GM18526 (cell line): ENCODE measurements around the gene PALD1.

Source experiments
- POLR2A ChIP-seq: IDR thresholded peaks from 3 replicates; pipeline ENCODE4 v1.6.1; 2011; ENCODE audit not compliant: insufficient read length; ENCODE audit errors: extremely low read depth

The PALD1 gene

GRCh38 chr10:70571636-70572439 lies 93.3 kb downstream of the PALD1 start:
- no peak for TF ChIP-seq POLR2A

- TF ChIP-seq POLR2A, result no peak
Observed at GRCh38 chr10:70573599-70574506, 95.3 kb downstream of the PALD1 start.

DNA sequence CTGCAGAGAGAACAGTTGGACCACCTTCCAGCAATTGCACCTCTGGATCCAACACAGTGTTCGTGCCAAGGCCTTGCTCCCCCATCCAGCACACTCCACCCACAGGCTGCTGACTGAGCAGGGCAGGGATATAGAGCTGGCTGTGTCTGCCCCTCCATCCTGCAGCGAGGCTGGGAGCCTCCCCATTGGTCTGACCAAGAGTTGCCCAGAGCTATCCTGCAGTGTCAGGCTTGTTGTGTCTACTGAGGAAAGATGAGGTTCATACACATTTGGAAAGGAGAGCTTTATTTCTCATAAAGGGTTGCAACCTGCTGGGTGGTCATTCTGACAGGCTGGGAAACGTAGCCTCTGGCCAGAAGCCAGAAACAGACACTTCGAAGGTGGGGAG lies 96.9 kb downstream of the PALD1 start:
- TF ChIP-seq POLR2A, result no peak

DNA sequence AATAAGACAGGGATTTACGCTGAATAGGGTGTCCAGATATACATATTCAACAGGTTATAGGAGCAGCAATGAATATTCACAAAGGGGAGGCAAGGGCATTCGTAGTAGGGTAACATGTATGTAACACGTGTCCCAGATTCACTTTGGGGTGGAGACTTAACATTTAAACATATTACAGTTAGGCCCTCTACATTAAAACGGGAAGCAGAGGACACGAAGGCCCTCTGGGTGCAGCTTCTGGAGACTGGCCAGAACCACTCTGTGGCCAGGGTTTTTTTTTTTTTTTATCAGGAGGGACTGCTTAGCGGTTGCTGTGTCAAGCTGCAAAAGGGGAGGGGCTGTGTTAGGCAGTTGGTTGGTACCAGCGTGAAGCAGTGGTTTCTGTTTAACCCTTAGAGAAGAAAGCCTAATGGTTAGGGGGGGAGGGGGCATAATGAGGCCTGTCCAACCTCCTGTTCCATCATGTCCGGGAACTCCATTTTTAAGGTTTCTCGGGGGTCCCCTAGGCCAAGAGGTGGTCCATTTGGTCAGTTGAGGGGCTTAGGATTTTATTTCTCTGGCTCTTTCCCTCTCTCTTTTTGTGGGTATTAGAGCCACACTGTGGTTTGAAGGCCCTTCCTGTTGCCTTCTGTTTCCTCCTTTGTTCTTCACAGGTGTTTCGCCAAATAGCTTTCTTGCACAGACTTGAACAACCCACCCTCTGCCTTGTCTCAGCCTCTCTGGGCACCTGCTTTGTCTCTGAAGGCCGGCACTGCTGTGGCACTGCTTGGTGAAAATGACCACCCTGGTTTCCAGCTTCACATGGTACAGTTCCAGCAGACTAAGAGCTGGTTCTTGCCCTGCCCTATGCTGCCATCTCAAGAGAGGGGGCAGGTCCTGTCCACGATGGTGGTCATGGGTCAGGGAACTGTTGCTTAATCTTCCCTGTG lies 97.6 kb downstream of the PALD1 start:
- peak; percentile 27 for TF ChIP-seq POLR2A

DNA sequence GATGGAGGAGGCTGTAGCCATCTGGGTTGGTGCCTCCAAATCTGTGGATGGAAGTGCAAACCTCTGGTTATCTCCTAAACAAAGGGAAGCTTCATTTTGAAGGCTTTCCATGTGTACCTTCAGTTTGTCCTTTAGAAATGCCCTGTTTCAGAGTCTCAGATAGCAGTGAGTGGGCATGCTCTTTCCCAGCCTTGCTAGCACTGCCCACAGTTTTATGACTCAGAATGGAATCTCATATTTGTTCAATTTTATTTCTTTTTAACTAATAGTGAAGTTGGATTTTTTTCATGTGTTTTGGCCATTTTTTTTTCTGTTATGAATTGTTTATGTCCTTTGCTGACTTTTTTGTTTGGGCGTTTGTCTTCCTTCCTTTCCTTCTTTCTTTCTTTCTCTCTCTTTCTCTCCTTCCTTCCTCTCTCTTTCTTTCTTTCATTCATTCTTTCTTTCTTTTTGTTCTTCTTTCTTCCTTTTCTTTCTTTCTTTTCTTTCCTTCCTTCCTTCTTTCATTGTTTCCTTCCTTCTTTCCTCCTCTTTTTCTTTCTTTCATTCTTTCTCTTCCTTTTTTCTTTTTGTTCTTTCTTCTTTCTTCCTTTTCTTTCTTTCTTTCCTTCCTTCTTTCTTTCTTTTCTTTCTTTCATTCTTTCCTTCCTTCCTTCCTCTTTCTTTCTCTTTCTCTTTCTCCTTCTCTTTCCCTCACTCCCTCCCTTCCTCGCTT lies 98.4 kb downstream of the PALD1 start:
- no peak for TF ChIP-seq POLR2A

DNA sequence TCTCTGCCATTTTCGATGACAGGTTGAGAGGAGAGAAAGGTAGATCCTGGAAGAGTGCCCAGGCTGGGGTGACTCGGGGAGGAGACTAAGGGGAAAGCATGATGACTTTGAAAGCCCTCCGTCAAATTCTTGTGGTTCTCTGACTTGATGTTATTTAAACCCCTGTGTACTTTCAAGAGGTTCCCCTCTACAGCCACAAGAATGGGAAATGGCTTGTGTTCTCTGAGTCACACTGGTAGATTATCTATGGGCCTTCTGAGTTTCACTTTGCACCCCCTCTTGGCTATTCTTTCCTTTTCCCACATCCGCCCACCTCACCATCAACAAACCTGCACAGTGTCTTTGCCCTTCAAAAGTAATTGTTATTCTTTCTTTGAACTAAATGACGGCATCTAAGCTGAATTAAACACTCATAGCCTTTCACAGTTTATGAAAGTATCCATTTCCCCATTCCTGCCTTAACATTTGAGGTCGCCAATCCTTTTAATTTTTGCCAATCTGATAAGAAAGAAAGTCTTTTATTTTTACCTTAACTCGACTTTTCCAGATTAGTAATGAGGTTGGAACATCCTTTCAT lies 99.9 kb downstream of the PALD1 start:
- no peak for TF ChIP-seq POLR2A

- TF ChIP-seq POLR2A, result no peak
Observed at GRCh38 chr10:70579234-70580002, 100.9 kb downstream of the PALD1 start.

GRCh38 chr10:70582793-70583668 lies 104.5 kb downstream of the PALD1 start:
- no peak for TF ChIP-seq POLR2A

DNA sequence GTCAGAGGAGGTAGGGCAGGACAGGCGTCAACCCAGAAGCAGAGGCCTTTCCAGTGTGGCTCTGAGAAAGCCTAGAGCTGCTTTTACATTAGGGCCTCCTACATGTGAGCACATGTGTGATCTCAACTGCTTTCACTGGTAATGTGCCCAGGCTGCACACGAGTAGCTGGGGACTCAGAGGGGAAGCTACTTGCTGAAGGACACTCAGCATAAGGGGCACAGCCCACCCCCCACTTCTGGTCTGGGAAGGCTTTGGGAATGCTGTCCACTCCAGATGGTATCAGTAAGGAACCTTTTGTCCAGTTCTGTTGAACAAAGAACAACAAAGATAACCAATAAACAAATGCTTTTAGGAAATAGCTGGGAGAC lies 105.1 kb downstream of the PALD1 start:
- no peak for TF ChIP-seq POLR2A

DNA sequence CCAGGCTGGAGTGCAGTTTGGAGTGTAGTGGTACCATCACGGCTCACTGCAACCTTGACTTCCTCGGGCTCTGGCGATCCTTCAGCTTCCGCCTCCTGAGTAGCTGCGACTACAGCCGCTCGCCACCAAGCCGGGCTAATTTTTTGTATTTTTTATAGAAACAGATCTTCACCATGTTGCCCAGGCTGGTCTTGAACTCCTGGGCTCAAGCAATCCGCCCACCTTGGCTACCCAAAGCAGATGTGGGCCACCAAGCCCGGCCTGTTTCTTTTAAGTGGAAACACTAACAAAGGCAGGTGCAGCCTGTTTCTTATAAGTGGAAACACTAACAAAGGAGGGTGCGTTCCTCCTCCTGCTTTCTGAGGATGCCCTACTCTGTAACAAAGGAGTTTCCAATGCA lies 105.8 kb downstream of the PALD1 start:
- TF ChIP-seq POLR2A, result no peak

GRCh38 chr10:70584909-70585544 lies 106.5 kb downstream of the PALD1 start:
- no peak for TF ChIP-seq POLR2A

- TF ChIP-seq POLR2A, result no peak
Observed at GRCh38 chr10:70585578-70586169, 107.1 kb downstream of the PALD1 start.
